Measurements from ENCODE around the gene KRTAP10-2.

Gene KRTAP10-2

DNA sequence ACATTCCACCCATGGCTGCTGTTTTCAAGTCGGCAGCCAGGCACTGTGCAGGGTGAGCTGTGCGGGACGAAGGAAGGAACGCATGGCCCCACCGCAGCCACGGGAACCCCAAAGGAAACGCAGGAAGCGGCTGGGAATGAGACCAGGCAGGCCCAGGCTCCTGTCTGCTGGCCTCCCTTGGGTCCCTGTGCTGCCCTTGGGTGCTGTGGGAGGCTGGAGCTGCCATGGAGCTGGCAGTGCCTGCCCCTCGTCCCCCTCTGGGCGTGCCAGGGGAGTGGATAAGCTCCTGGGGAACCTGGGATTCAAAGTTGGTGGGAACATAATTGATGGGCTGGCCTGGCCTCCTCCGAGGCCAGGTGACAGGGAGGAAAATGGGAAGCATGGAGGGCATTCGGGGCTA, 17.0 kb upstream of the KRTAP10-2 start:
- Histone ChIP-seq H3K9me3 (ENCODE audit: control insufficient read depth, insufficient read depth, low read depth, low read length) (no peaks in the 10 kb centered on the region), H3K4me1 (ENCODE audit: control insufficient read depth, insufficient read depth, low read length) (no peaks in the 10 kb centered on the region), H3K27ac (ENCODE audit: extremely low read depth, low read depth, low read length) (no peak overlapping the region), H3K36me3 (ENCODE audit: control insufficient read depth in 2 of 2, insufficient read depth in 1 of 2, low read length in 2 of 2) (no peaks in the 10 kb centered on the region), H3K4me3 (ENCODE audit: low read depth, low read length) (no peak overlapping the region)
- ChIA-PET CTCF (interaction anchor here (0.6 kb wide), 1 partner anchor 58 kb away, joined by 4 read pairs; no protein-coding TSS in a partner anchor), POLR2A (no interaction called here)
- TF ChIP-seq ZNF449 (tag by site-specific recombination; IDR thresholded peaks at IDR 0.05) = no peak
- TF ChIP-seq OSR2 (tag by site-specific recombination; IDR thresholded peaks at IDR 0.05) = no peak
- no peak for TF ChIP-seq PRDM1 (tag by site-specific recombination; IDR thresholded peaks at IDR 0.05)
- no peak for TF ChIP-seq HOXD13 (CRISPR knock-in tag; IDR thresholded peaks at IDR 0.05; ENCODE audit: borderline replicate concordance)
- no peak for TF ChIP-seq YY1 (tag by site-specific recombination; IDR thresholded peaks at IDR 0.05)
- TF ChIP-seq ZNF223 (tag by site-specific recombination; IDR thresholded peaks at IDR 0.05) = no peak
- no peak for TF ChIP-seq ZNF596 (tag by site-specific recombination; IDR thresholded peaks at IDR 0.05)
- TF ChIP-seq, protein P1, sequence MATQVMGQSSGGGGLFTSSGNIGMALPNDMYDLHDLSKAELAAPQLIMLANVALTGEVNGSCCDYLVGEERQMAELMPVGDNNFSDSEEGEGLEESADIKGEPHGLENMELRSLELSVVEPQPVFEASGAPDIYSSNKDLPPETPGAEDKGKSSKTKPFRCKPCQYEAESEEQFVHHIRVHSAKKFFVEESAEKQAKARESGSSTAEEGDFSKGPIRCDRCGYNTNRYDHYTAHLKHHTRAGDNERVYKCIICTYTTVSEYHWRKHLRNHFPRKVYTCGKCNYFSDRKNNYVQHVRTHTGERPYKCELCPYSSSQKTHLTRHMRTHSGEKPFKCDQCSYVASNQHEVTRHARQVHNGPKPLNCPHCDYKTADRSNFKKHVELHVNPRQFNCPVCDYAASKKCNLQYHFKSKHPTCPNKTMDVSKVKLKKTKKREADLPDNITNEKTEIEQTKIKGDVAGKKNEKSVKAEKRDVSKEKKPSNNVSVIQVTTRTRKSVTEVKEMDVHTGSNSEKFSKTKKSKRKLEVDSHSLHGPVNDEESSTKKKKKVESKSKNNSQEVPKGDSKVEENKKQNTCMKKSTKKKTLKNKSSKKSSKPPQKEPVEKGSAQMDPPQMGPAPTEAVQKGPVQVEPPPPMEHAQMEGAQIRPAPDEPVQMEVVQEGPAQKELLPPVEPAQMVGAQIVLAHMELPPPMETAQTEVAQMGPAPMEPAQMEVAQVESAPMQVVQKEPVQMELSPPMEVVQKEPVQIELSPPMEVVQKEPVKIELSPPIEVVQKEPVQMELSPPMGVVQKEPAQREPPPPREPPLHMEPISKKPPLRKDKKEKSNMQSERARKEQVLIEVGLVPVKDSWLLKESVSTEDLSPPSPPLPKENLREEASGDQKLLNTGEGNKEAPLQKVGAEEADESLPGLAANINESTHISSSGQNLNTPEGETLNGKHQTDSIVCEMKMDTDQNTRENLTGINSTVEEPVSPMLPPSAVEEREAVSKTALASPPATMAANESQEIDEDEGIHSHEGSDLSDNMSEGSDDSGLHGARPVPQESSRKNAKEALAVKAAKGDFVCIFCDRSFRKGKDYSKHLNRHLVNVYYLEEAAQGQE (tag by site-specific recombination; IDR thresholded peaks at IDR 0.05) = no peak
- TF ChIP-seq TCF7L2 (IDR thresholded peaks at IDR 0.05; ENCODE audit: borderline replicate concordance, low read depth, low read length) = no peak
- TF ChIP-seq ZNF837 (tag by site-specific recombination; IDR thresholded peaks at IDR 0.05) = no peak
- TF ChIP-seq CTCF (tag by site-specific recombination; IDR thresholded peaks at IDR 0.05) = no peak
- no peak for TF ChIP-seq ZBTB48 (tag by site-specific recombination; IDR thresholded peaks at IDR 0.05)
- no peak for TF ChIP-seq SETDB1 (IDR thresholded peaks at IDR 0.05; ENCODE audit: insufficient read length, low read length)
- TF ChIP-seq ZNF292 (tag by site-specific recombination; IDR thresholded peaks at IDR 0.05; ENCODE audit: borderline replicate concordance, low read depth) = no peak
- no peak for TF ChIP-seq ZNF473 (tag by site-specific recombination; IDR thresholded peaks at IDR 0.05)

DNA sequence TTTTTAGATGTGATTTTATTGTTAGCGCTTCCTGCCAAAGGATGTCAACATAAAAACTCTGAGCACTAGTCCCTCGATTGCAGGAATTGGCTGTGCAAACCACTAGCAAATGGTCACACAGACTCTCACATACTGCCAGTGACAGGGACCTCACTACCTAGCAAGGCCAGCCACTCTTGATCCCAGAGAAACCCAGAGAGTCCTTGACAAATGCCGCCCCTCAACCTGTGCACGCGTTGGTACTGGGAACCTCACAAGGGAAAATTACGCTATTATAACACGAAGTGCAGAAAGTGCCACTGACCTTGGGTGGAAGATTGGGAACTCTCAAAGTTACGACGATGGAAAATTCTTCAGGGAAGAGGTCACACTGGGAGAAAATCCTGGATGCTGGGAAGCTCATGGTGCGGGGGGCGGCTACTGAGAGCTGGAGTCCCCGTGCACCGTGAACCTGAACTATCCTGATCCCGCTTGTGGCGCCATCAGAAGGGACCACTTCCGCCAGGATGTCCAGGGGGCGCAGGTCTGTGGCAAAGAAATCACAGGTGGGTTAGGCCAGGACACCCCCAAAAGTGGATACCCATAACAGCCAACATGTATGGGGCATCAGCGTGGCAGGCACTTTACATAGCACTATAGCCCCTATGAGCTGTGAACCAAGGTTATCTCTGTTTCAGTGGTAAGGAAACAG, 16.3 kb upstream of the KRTAP10-2 start:
- ChIA-PET POLR2A (no interaction called here), CTCF (interaction anchor here (0.6 kb wide), 1 partner anchor 58 kb away, joined by 4 read pairs; no protein-coding TSS in a partner anchor)
- Histone ChIP-seq H3K4me1 (ENCODE audit: control insufficient read depth, insufficient read depth, low read length) (no peaks in the 10 kb centered on the region), H3K36me3 (ENCODE audit: control insufficient read depth in 2 of 2, insufficient read depth in 1 of 2, low read length in 2 of 2) (no peaks in the 10 kb centered on the region), H3K4me3 (ENCODE audit: low read depth, low read length) (no peak overlapping the region), H3K27ac (ENCODE audit: extremely low read depth, low read depth, low read length) (no peak overlapping the region), H3K9me3 (ENCODE audit: control insufficient read depth, insufficient read depth, low read depth, low read length) (no peaks in the 10 kb centered on the region)
- TF ChIP-seq SCRT2 (tag by site-specific recombination; IDR thresholded peaks at IDR 0.05) (no peak), ZNF785 (tag by site-specific recombination; IDR thresholded peaks at IDR 0.05) (no peak), ZNF510 (tag by site-specific recombination; IDR thresholded peaks at IDR 0.05; ENCODE audit: insufficient replicate concordance) (no peak), ZNF610 (tag by site-specific recombination; IDR thresholded peaks at IDR 0.05; ENCODE audit: borderline replicate concordance) (no peak), GLI4 (tag by site-specific recombination; IDR thresholded peaks at IDR 0.05) (no peak), ZNF623 (tag by site-specific recombination; IDR thresholded peaks at IDR 0.05) (no peak), ZNF530 (tag by site-specific recombination; IDR thresholded peaks at IDR 0.05; ENCODE audit: low read depth) (no peak), ZNF768 (tag by site-specific recombination; IDR thresholded peaks at IDR 0.05) (no peak)

All from HEK293 (cell line).